ENCODE results near the gene OR5M3. TPM values are rescaled to one million over a fixed set of nuclear protein-coding genes. Genes with fewer than 3 reads are reported as not detected.

The OR5M3 gene
- not detected in 2 replicates for total RNA-seq

DNA sequence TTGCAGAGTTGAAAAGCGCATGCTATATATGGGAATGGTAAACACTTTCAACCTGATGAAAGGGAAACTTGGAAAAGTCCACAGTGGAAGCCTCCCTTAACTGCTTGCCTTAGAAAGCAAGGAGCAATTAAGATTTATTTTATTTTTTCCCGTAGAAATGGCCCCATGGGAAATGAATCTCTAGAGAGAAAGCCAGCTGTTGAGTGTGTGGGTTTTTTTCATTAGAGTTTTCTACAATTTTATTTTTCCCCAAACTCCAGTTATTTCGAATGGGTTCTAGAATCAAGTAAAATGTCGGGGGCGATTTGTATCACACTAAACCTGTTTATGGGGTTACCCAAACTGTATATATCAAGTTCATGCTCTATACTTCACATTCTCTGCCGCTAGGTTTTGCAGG, at the start of gene OR5M3:
Gene OR5M3 (minus strand): TSS at position 101 of the 400 bp plus-strand sequence. CDS start 2,855 bp downstream, outside the sequence.

GRCh38 chr11:56491270-56491669, 18.1 kb upstream of the OR5M3 start, which contains the start of gene OR5M8:
TSS of gene OR5M8 (minus strand) at chr11:56491370. CDS start at chr11:56491370, 0 bp downstream.

Other genes with a start within 250 kb of the OR5M3 start
- gene OR5T2, start 239.1 kb downstream of the OR5M3 start, total RNA-seq, result not detected in 2 replicates
- not detected in 2 replicates for gene OR5T3, start 221.1 kb downstream of the OR5M3 start, total RNA-seq
- not detected in 2 replicates for gene OR5T1, start 199.2 kb downstream of the OR5M3 start, total RNA-seq
- not detected in 2 replicates for gene OR8H1, start 181.1 kb downstream of the OR5M3 start, total RNA-seq
- gene OR8K3, start 158.2 kb downstream of the OR5M3 start, total RNA-seq, result not detected in 2 replicates
- not detected in 2 replicates for gene OR8K1, start 127.3 kb downstream of the OR5M3 start, total RNA-seq
- not detected in 2 replicates for gene OR8J1, start 119.1 kb downstream of the OR5M3 start, total RNA-seq
- gene OR8U1, start 97.7 kb downstream of the OR5M3 start, total RNA-seq, result not detected in 2 replicates
- gene OR5AL1, start 60.7 kb downstream of the OR5M3 start, total RNA-seq, result not detected in 2 replicates
- gene OR5M8, start 18.0 kb upstream of the OR5M3 start, total RNA-seq, result not detected in 2 replicates
- not detected in 2 replicates for gene OR5M11, start 69.9 kb upstream of the OR5M3 start, total RNA-seq
- not detected in 2 replicates for gene OR5M10, start 104.4 kb upstream of the OR5M3 start, total RNA-seq
- not detected in 2 replicates for gene OR5M1, start 141.5 kb upstream of the OR5M3 start, total RNA-seq
- gene OR5AP2, start 169.1 kb upstream of the OR5M3 start, total RNA-seq, result not detected in 2 replicates
- not detected in 2 replicates for gene OR5AR1, start 190.3 kb upstream of the OR5M3 start, total RNA-seq
- gene OR9G1, start 225.7 kb upstream of the OR5M3 start, total RNA-seq, result not detected in 2 replicates